ENCODE data around the gene NOSTRIN. TPM values are rescaled to one million over a fixed set of nuclear protein-coding genes. Genes with fewer than 3 reads are reported as not detected.

Gene NOSTRIN
- total RNA-seq, 2 experiments from 2014 or later = not detected

GRCh38 chr2:168831662-168832061 lies 29.2 kb downstream of the NOSTRIN start:
- intact Hi-C loops (cut with micrococcal nuclease) = no loop called here
- Mint-ChIP-seq H3K4me1 (ENCODE audit: low read depth) (no peaks in the 10 kb centered on the region), H3K4me3 (no peak overlapping the region), H3K9me3 (peaks cover 3% of the 10 kb centered on the region), H3K27ac (no peak overlapping the region), H3K36me3 (no peaks in the 10 kb centered on the region), H3K27me3 (no peaks in the 10 kb centered on the region)
- ChIA-PET CTCF (no interaction called here), POLR2A (no interaction called here)
- no peak for DNase-seq

GRCh38 chr2:168835969-168836368 lies 33.5 kb downstream of the NOSTRIN start:
- no peak overlapping the region for H3K4me3 Mint-ChIP-seq
- no peak for DNase-seq
- intact Hi-C loops (cut with micrococcal nuclease) = no loop called here
- peaks cover 3% of the 10 kb centered on the region for H3K9me3 Mint-ChIP-seq
- no peaks in the 10 kb centered on the region for H3K27me3 Mint-ChIP-seq
- CTCF ChIA-PET = interaction anchor here (0.7 kb wide), 1 partner anchor 13 kb away, joined by 3 read pairs; no protein-coding TSS in a partner anchor
- no peaks in the 10 kb centered on the region for H3K36me3 Mint-ChIP-seq
- H3K4me1 Mint-ChIP-seq (ENCODE audit: low read depth) = no peaks in the 10 kb centered on the region
- no peak overlapping the region for H3K27ac Mint-ChIP-seq
- POLR2A ChIA-PET = no interaction called here

- H3K9me3 Mint-ChIP-seq = no peaks in the 10 kb centered on the region
- H3K4me1 Mint-ChIP-seq (ENCODE audit: low read depth) = no peaks in the 10 kb centered on the region
- no peaks in the 10 kb centered on the region for H3K36me3 Mint-ChIP-seq
- H3K4me3 Mint-ChIP-seq = no peak overlapping the region
- ChIA-PET POLR2A (no interaction called here), CTCF (no interaction called here)
- intact Hi-C loops (cut with micrococcal nuclease) = no loop called here
- no peaks in the 10 kb centered on the region for H3K27me3 Mint-ChIP-seq
- H3K27ac Mint-ChIP-seq = no peak overlapping the region
- no peak for DNase-seq
Observed at GRCh38 chr2:168841445-168841844, 39.0 kb downstream of the NOSTRIN start.

GRCh38 chr2:168843253-168843652 lies 40.8 kb downstream of the NOSTRIN start:
- POLR2A ChIA-PET = no interaction called here
- Mint-ChIP-seq H3K4me3 (no peak overlapping the region), H3K9me3 (no peaks in the 10 kb centered on the region), H3K27ac (no peak overlapping the region), H3K36me3 (no peaks in the 10 kb centered on the region), H3K27me3 (no peaks in the 10 kb centered on the region), H3K4me1 (ENCODE audit: low read depth) (no peaks in the 10 kb centered on the region)
- CTCF ChIA-PET = no interaction called here
- DNase-seq = no peak
- intact Hi-C loops (cut with micrococcal nuclease) = no loop called here

- H3K27ac Mint-ChIP-seq = no peak overlapping the region
- no peak overlapping the region for H3K4me3 Mint-ChIP-seq
- DNase-seq = no peak
- POLR2A ChIA-PET = no interaction called here
- no peaks in the 10 kb centered on the region for H3K27me3 Mint-ChIP-seq
- no peaks in the 10 kb centered on the region for H3K9me3 Mint-ChIP-seq
- CTCF ChIA-PET = no interaction called here
- no peaks in the 10 kb centered on the region for H3K4me1 Mint-ChIP-seq (ENCODE audit: low read depth)
- intact Hi-C loops (cut with micrococcal nuclease) = no loop called here
- no peaks in the 10 kb centered on the region for H3K36me3 Mint-ChIP-seq
Observed at GRCh38 chr2:168848225-168848624, 45.8 kb downstream of the NOSTRIN start.

- no peak overlapping the region for H3K4me3 Mint-ChIP-seq
- no peak overlapping the region for H3K27ac Mint-ChIP-seq
- no peaks in the 10 kb centered on the region for H3K4me1 Mint-ChIP-seq (ENCODE audit: low read depth)
- no peak for DNase-seq
- H3K9me3 Mint-ChIP-seq = no peaks in the 10 kb centered on the region
- no peaks in the 10 kb centered on the region for H3K27me3 Mint-ChIP-seq
- intact Hi-C loops (cut with micrococcal nuclease) = no loop called here
- H3K36me3 Mint-ChIP-seq = peaks cover 5% of the 10 kb centered on the region
- ChIA-PET POLR2A (no interaction called here), CTCF (interaction anchor here (0.8 kb wide), 1 partner anchor 503 kb away, joined by 3 read pairs; no protein-coding TSS in a partner anchor)
Observed at GRCh38 chr2:168849610-168850009, 47.2 kb downstream of the NOSTRIN start.

- intact Hi-C loops (cut with micrococcal nuclease) = no loop called here
- no peak for DNase-seq
- H3K27me3 Mint-ChIP-seq = no peaks in the 10 kb centered on the region
- no peaks in the 10 kb centered on the region for H3K4me1 Mint-ChIP-seq (ENCODE audit: low read depth)
- ChIA-PET POLR2A (no interaction called here), CTCF (no interaction called here)
- no peak overlapping the region for H3K27ac Mint-ChIP-seq
- no peaks in the 10 kb centered on the region for H3K9me3 Mint-ChIP-seq
- peaks cover 7% of the 10 kb centered on the region for H3K36me3 Mint-ChIP-seq
- no peak overlapping the region for H3K4me3 Mint-ChIP-seq
Observed at GRCh38 chr2:168850846-168851245, 48.4 kb downstream of the NOSTRIN start.

GRCh38 chr2:168851674-168852320 lies 49.4 kb downstream of the NOSTRIN start:
- intact Hi-C loops (cut with micrococcal nuclease) = no loop called here
- H3K27me3 Mint-ChIP-seq = no peaks in the 10 kb centered on the region
- ChIA-PET POLR2A (no interaction called here), CTCF (no interaction called here)
- peaks cover 7% of the 10 kb centered on the region for H3K36me3 Mint-ChIP-seq
- no peak overlapping the region for H3K27ac Mint-ChIP-seq
- H3K4me1 Mint-ChIP-seq (ENCODE audit: low read depth) = no peaks in the 10 kb centered on the region
- H3K9me3 Mint-ChIP-seq = no peaks in the 10 kb centered on the region
- DNase-seq = no peak
- H3K4me3 Mint-ChIP-seq = no peak overlapping the region

GRCh38 chr2:168852481-168852880 lies 50.0 kb downstream of the NOSTRIN start:
- H3K4me1 Mint-ChIP-seq (ENCODE audit: low read depth) = no peaks in the 10 kb centered on the region
- CTCF ChIA-PET = no interaction called here
- DNase-seq = no peak
- H3K27ac Mint-ChIP-seq = no peak overlapping the region
- POLR2A ChIA-PET = no interaction called here
- H3K4me3 Mint-ChIP-seq = no peak overlapping the region
- H3K36me3 Mint-ChIP-seq = peaks cover 7% of the 10 kb centered on the region
- H3K27me3 Mint-ChIP-seq = no peaks in the 10 kb centered on the region
- intact Hi-C loops (cut with micrococcal nuclease) = no loop called here
- H3K9me3 Mint-ChIP-seq = no peaks in the 10 kb centered on the region

GRCh38 chr2:168853471-168853870 lies 51.0 kb downstream of the NOSTRIN start:
- ChIA-PET CTCF (no interaction called here), POLR2A (no interaction called here)
- H3K9me3 Mint-ChIP-seq = no peaks in the 10 kb centered on the region
- no peak overlapping the region for H3K4me3 Mint-ChIP-seq
- intact Hi-C loops (cut with micrococcal nuclease) = no loop called here
- no peak overlapping the region for H3K27ac Mint-ChIP-seq
- H3K27me3 Mint-ChIP-seq = no peaks in the 10 kb centered on the region
- DNase-seq = no peak
- no peaks in the 10 kb centered on the region for H3K4me1 Mint-ChIP-seq (ENCODE audit: low read depth)
- peaks cover 7% of the 10 kb centered on the region for H3K36me3 Mint-ChIP-seq

GRCh38 chr2:168854651-168855050 lies 52.2 kb downstream of the NOSTRIN start:
- Mint-ChIP-seq H3K27ac (no peak overlapping the region), H3K27me3 (no peaks in the 10 kb centered on the region), H3K9me3 (no peaks in the 10 kb centered on the region), H3K36me3 (peaks cover 7% of the 10 kb centered on the region), H3K4me1 (ENCODE audit: low read depth) (no peaks in the 10 kb centered on the region), H3K4me3 (no peak overlapping the region)
- CTCF ChIA-PET = interaction anchor here (0.6 kb wide), 1 partner anchor 17 kb away, joined by 3 read pairs; no protein-coding TSS in a partner anchor
- intact Hi-C loops (cut with micrococcal nuclease) = no loop called here
- DNase-seq = no peak
- POLR2A ChIA-PET = no interaction called here

- no peak overlapping the region for H3K27ac Mint-ChIP-seq
- no peaks in the 10 kb centered on the region for H3K9me3 Mint-ChIP-seq
- H3K4me1 Mint-ChIP-seq (ENCODE audit: low read depth) = no peaks in the 10 kb centered on the region
- no peak overlapping the region for H3K4me3 Mint-ChIP-seq
- no peaks in the 10 kb centered on the region for H3K27me3 Mint-ChIP-seq
- no peak for DNase-seq
- POLR2A ChIA-PET = no interaction called here
- intact Hi-C loops (cut with micrococcal nuclease) = no loop called here
- peaks cover 7% of the 10 kb centered on the region for H3K36me3 Mint-ChIP-seq
- CTCF ChIA-PET = no interaction called here
Observed at GRCh38 chr2:168855601-168856000, 53.2 kb downstream of the NOSTRIN start.

GRCh38 chr2:168858146-168858545 lies 55.7 kb downstream of the NOSTRIN start:
- intact Hi-C loops (cut with micrococcal nuclease) = no loop called here
- Mint-ChIP-seq H3K4me1 (ENCODE audit: low read depth) (no peaks in the 10 kb centered on the region), H3K9me3 (no peaks in the 10 kb centered on the region), H3K27me3 (no peaks in the 10 kb centered on the region), H3K4me3 (no peak overlapping the region), H3K27ac (no peak overlapping the region), H3K36me3 (peaks cover 7% of the 10 kb centered on the region)
- CTCF ChIA-PET = no interaction called here
- DNase-seq = no peak
- POLR2A ChIA-PET = no interaction called here
